Transverse colon (tissue), 4 donors: ENCODE data around the gene REC114.

Experiments
- POLR2A ChIP-seq: fragments of 450-650 bp; IDR thresholded peaks from one replicate; pipeline ENCODE4 v1.6.1; 2016; ENCODE audit warnings: antibody characterized with exemption, mild to moderate bottlenecking, moderate library complexity
- POLR2AphosphoS5 ChIP-seq, 3 donors: sonication (generic); formaldehyde crosslinking; IDR thresholded peaks; one replicate each; pipeline ENCODE4 v1.6.1; 2016; ENCODE audit warnings: antibody characterized with exemption in 3 of 3
- TF ChIP-seq, protein P1 (sequence below), 5 experiments: fragments of 200-600 bp in 3 of 5; fragments of 450-650 bp in 2 of 5; sonication (generic) in 3 of 5; IDR thresholded peaks; 1 replicate in 2 of 5; 2 replicates in 3 of 5; pipeline ENCODE4 v1.5.1; 2016 to 2017; ENCODE audit warnings: antibody characterized with exemption in 5 of 5, inconsistent platforms in 3 of 5, mild to moderate bottlenecking in 2 of 5, moderate library complexity in 1 of 5

GRCh38 chr15:73483053-73483452 is 40.1 kb downstream of the REC114 start:
- TF ChIP-seq POLR2A (no peak), POLR2AphosphoS5 (IDR thresholded peaks at IDR 0.05) (no peak)
- TF ChIP-seq, protein P1, sequence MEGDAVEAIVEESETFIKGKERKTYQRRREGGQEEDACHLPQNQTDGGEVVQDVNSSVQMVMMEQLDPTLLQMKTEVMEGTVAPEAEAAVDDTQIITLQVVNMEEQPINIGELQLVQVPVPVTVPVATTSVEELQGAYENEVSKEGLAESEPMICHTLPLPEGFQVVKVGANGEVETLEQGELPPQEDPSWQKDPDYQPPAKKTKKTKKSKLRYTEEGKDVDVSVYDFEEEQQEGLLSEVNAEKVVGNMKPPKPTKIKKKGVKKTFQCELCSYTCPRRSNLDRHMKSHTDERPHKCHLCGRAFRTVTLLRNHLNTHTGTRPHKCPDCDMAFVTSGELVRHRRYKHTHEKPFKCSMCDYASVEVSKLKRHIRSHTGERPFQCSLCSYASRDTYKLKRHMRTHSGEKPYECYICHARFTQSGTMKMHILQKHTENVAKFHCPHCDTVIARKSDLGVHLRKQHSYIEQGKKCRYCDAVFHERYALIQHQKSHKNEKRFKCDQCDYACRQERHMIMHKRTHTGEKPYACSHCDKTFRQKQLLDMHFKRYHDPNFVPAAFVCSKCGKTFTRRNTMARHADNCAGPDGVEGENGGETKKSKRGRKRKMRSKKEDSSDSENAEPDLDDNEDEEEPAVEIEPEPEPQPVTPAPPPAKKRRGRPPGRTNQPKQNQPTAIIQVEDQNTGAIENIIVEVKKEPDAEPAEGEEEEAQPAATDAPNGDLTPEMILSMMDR (IDR thresholded peaks at IDR 0.05), result no peak
